ENCODE results near the gene IFT81.

Gene IFT81

DNA sequence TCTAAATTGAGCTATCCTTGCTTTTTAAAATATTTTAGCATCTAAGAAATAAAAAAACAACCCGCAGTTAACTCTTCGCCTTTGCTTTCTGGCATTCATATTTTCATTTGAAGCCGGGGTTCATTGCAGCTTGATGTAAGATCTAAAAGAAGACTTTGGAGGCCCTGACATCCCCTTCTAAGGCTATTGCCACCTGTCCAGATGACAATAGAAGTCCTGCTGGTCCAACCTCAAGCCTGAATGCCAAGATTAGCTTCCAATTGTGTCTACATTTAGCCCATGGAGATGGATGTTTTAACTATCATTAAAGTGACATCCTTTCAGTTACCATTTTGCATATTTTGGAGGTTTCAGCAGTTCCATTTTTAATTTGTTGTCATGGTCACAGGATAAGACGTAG is 105.3 kb downstream of the IFT81 start:
- TF ChIP-seq, protein P1, sequence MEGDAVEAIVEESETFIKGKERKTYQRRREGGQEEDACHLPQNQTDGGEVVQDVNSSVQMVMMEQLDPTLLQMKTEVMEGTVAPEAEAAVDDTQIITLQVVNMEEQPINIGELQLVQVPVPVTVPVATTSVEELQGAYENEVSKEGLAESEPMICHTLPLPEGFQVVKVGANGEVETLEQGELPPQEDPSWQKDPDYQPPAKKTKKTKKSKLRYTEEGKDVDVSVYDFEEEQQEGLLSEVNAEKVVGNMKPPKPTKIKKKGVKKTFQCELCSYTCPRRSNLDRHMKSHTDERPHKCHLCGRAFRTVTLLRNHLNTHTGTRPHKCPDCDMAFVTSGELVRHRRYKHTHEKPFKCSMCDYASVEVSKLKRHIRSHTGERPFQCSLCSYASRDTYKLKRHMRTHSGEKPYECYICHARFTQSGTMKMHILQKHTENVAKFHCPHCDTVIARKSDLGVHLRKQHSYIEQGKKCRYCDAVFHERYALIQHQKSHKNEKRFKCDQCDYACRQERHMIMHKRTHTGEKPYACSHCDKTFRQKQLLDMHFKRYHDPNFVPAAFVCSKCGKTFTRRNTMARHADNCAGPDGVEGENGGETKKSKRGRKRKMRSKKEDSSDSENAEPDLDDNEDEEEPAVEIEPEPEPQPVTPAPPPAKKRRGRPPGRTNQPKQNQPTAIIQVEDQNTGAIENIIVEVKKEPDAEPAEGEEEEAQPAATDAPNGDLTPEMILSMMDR (conservative IDR thresholded peaks at IDR 0.05; ENCODE audit: control insufficient read depth, insufficient read depth, low read depth, low read length): no peak
- no peak for DNase-seq (ENCODE audit: low read depth)
- H3K4me3 ChIP-seq (ENCODE audit: control insufficient read depth, low read depth, low read length): no peak overlapping the region

DNA sequence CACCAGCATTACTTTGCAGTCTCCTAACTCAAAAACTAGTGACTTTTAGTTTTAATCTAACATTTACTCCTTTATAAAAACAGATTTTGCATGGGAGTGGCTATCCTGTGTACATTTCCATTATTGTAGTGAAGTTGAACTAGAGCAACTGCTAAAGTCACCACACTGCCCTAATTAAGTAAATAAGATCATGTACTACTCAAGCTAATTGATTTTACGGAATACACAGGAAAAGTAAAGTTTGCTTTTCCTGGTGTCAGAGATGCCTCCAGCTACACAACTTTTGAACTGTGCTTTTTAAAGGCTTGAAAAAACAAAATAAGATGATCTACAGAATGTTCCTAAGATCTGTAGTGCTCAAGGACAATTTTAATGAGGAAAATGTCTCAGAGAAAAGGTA is 106.5 kb downstream of the IFT81 start:
- DNase-seq (ENCODE audit: low read depth): no peak
- TF ChIP-seq, protein P1 (conservative IDR thresholded peaks at IDR 0.05; ENCODE audit: control insufficient read depth, insufficient read depth, low read depth, low read length): no peak
- H3K4me3 ChIP-seq (ENCODE audit: control insufficient read depth, low read depth, low read length): no peak overlapping the region

DNA sequence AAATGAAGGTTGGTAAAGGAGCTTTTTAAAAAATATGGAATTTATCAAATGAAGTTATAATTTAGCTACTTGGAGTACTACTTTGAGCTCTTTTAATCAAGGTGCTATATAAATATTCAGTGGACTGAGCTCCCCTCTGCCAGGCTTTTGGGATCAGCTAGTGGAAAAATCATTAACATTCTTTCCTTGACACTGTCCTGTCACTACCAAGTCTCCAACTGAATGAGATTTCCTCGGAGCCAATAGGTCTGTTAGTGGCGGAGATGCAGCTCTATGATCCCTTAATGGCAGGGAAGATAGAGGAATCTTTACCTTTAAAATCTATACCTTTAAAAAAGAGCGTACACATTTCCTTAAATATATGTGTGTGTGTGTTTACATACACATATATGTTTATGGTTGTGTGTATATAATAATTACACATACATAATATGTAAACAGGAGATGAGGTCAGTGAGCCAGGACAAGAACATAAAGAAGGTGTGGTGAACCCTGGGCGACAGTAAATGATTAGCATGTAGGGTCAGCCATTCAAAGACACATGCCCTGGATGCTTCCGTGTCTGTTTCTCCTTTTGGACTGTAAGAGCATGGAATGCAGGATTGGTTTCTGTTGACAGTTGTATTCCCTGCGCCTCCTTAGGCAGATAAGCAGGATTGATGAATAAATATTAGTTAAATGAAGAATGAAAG is 109.2 kb downstream of the IFT81 start:
- no peak overlapping the region for H3K4me3 ChIP-seq (ENCODE audit: control insufficient read depth, low read depth, low read length)
- no peak for DNase-seq (ENCODE audit: low read depth)
- TF ChIP-seq, protein P1 (conservative IDR thresholded peaks at IDR 0.05; ENCODE audit: control insufficient read depth, insufficient read depth, low read depth, low read length): no peak

DNA sequence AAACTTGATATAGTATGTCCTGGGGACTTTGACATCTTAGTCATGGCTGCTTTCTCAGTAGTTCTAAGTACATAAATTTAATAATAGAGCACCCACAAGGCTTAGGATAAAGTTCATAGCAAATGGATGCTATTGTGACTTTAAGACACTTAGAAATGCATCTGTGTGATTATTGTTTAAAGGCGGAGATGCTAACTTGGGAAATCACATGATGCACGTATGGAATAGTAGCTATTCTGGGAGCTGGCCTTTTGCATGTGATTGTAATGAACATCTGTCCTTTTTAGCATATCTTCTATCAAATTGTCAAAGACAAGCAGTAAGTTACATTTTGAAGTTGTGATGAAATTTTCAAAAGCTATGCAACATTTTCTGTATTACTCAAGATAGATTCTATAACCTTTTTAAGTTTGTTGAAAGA is 110.2 kb downstream of the IFT81 start:
- no peak for DNase-seq (ENCODE audit: low read depth)
- TF ChIP-seq, protein P1 (conservative IDR thresholded peaks at IDR 0.05; ENCODE audit: control insufficient read depth, insufficient read depth, low read depth, low read length): no peak
- no peak overlapping the region for H3K4me3 ChIP-seq (ENCODE audit: control insufficient read depth, low read depth, low read length)

DNA sequence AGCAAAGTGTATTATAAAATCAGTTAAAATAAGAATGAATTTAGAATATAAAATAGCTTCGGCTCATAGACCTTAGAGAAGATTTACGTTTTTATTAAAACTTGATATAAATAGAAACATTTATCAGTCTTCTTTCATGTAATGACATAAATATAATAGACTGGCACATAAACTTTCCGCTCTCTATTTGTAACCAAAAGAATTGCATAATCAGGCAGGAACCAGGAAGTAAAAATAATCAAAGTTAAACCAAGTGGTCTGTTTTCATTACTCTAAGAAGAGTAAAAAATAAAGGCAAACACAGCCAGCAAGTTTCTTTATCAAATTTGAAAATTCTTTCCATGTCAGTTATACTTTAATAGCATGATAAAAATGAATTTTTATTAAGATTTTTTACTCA is 110.6 kb downstream of the IFT81 start:
- TF ChIP-seq, protein P1 (conservative IDR thresholded peaks at IDR 0.05; ENCODE audit: control insufficient read depth, insufficient read depth, low read depth, low read length): no peak
- H3K4me3 ChIP-seq (ENCODE audit: control insufficient read depth, low read depth, low read length): no peak overlapping the region
- DNase-seq (ENCODE audit: low read depth): no peak

DNA sequence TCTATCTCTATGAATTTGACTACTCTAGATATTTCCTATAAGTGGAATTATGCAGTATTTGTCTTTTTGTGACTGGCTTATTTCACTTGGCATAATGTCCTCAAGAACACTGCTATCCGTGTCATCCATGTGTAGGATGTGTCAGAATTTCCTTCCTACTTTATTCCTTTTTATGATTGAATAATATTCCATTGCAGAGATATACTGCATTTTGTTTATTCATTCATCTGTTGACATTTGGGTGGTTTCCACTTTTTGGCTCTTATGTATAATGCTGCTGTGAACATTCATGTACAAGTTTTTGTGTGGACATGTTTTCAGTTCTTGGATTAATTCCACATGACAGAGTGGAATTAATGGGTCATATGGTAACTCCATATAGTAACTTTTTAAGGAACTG is 111.2 kb downstream of the IFT81 start:
- TF ChIP-seq, protein P1 (conservative IDR thresholded peaks at IDR 0.05; ENCODE audit: control insufficient read depth, insufficient read depth, low read depth, low read length): no peak
- DNase-seq (ENCODE audit: low read depth): no peak
- no peak overlapping the region for H3K4me3 ChIP-seq (ENCODE audit: control insufficient read depth, low read depth, low read length)

DNA sequence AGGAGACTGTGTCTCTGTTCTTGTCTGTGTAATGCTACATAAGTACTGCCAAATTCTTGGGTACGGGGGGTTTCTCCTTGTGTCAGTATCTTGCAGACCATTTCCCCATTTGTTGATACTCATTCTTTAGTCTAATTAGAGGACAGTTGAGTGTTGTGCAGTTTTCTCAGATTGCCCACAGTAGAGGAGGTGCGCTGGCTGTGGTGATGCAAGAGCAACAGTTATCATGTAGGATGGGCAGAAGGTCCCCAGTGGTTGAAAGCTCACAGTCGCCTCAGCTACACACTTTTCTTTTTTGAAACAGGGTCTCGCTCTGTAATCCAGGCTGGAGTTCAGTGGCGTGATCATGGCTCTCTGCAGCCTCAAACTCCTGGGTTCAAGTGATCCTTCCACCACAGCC is 119.1 kb downstream of the IFT81 start:
- no peak overlapping the region for H3K4me3 ChIP-seq (ENCODE audit: control insufficient read depth, low read depth, low read length)
- TF ChIP-seq, protein P1 (conservative IDR thresholded peaks at IDR 0.05; ENCODE audit: control insufficient read depth, insufficient read depth, low read depth, low read length): no peak
- DNase-seq (ENCODE audit: low read depth): no peak

Measured in fibroblast of mammary gland (primary cell).